A673 (cell line): ENCODE data around the gene ZACN. TPM values are rescaled to one million over a fixed set of nuclear protein-coding genes. Genes with fewer than 3 reads are reported as not detected.
A peak's percentile ranks its signal among the peaks of the same experiment; 100 is the strongest.

ENCODE experiments used
- BruUV-seq: library from RNA; stranded (reverse); fragments of 400-500 nt; replicated peaks from 2 replicates; lab custom pipeline; 2021; lab: Mats Ljungman, UMichigan
- CTCF ChIA-PET: fragments of 300-600 bp; sonication (Branson Sonifier 250); formaldehyde crosslinking; loops from one replicate; lab custom pipeline; 2022; ENCODE audit warnings: antibody characterized with exemption; lab: Charles Lee
- POLR2A ChIA-PET: fragments of 300-600 bp; sonication (Branson Sonifier 250); formaldehyde crosslinking; loops from one replicate; lab custom pipeline; 2022; ENCODE audit warnings: antibody characterized with exemption; ENCODE audit not compliant: low non-redundant PET; lab: Charles Lee
- DNase-seq: peaks from one replicate; pipeline ENCODE4 v3.0.0-alpha.2; 2015; ENCODE audit warnings: low spot score
- H3K27ac ChIP-seq: fragments of 200-600 bp; sonication (generic); 2 replicates; pipeline ENCODE4 v1.5.1; 2016; ENCODE audit warnings: mixed run types, low read depth, mild to moderate bottlenecking, mixed read lengths, antibody characterized with exemption, low read length; ENCODE audit not compliant: poor library complexity, severe bottlenecking
- H3K27me3 ChIP-seq: fragments of 200-600 bp; sonication (generic); replicated peaks from 2 replicates; pipeline ENCODE4 v1.6.1; 2017; ENCODE audit warnings: mixed run types, low read depth, mild to moderate bottlenecking, mixed read lengths, antibody characterized with exemption, low read length; ENCODE audit not compliant: insufficient read depth, poor library complexity
- H3K36me3 ChIP-seq: fragments of 200-600 bp; sonication (generic); 2 replicates; pipeline ENCODE4 v1.6.1; 2016; ENCODE audit warnings: mixed run types, mild to moderate bottlenecking, mixed read lengths, antibody characterized with exemption, low read length; ENCODE audit not compliant: insufficient read depth, poor library complexity, severe bottlenecking
- H3K4me1 ChIP-seq: fragments of 200-600 bp; sonication (generic); 2 replicates; pipeline ENCODE4 v1.6.1; 2017; ENCODE audit warnings: mixed run types, mild to moderate bottlenecking, mixed read lengths, antibody characterized with exemption, low read length; ENCODE audit not compliant: insufficient read depth, poor library complexity, severe bottlenecking
- H3K4me3 ChIP-seq: fragments of 200-600 bp; sonication (generic); 2 replicates; pipeline ENCODE4 v1.5.1; 2016; ENCODE audit warnings: low read depth, mixed run types, mild to moderate bottlenecking, mixed read lengths, low read length; ENCODE audit not compliant: poor library complexity, severe bottlenecking
- H3K9me3 ChIP-seq: fragments of 200-600 bp; sonication (generic); 2 replicates; pipeline ENCODE4 v1.6.1; 2016; ENCODE audit warnings: mixed run types, low read depth, mild to moderate bottlenecking, mixed read lengths, antibody characterized with exemption, low read length; ENCODE audit not compliant: poor library complexity, severe bottlenecking
- EZH2 ChIP-seq: fragments of 200-600 bp; sonication (generic); IDR thresholded peaks from 2 replicates; pipeline ENCODE4 v1.6.1; 2017; ENCODE audit warnings: borderline replicate concordance, low read depth, mild to moderate bottlenecking, mixed read lengths, antibody characterized with exemption, low read length; ENCODE audit not compliant: poor library complexity, severe bottlenecking
- intact Hi-C: fragments of 100-400 bp; cut with micrococcal nuclease; formaldehyde crosslinking; loops from one replicate; pipeline ENCODE4 v1.10.0; 2022; ENCODE audit not compliant: unreplicated experiment
- total RNA-seq: library from RNA; stranded (reverse); gene quantifications from 2 replicates; pipeline ENCODE4 v1.2.3, GENCODE V29; 2021
- TF ChIP-seq, protein P1 (sequence below): fragments of 300-800, 200-600 bp; sonication (generic); conservative IDR thresholded peaks from 2 replicates; pipeline ENCODE4 v1.5.1; 2017; ENCODE audit warnings: low read depth, mild to moderate bottlenecking, antibody characterized with exemption, low read length, moderate library complexity, mixed read lengths

ZACN gene
- total RNA-seq, 1 experiment from 2014 or later: not detected

- Histone ChIP-seq H3K4me3 (peak overlapping the region; percentile 93), H3K36me3 (peaks cover 19% of the 10 kb centered on the region), H3K4me1 (peaks cover 10% of the 10 kb centered on the region), H3K27me3 (no peaks in the 10 kb centered on the region), H3K27ac (peak overlapping the region; percentile 85), H3K9me3 (no peaks in the 10 kb centered on the region)
- TSS peak; percentile 97 for BruUV-seq
- CTCF ChIA-PET: interaction anchor here (0.6 kb wide), 1 partner anchor 41 kb away, joined by 4 read pairs; no protein-coding TSS in a partner anchor
- POLR2A ChIA-PET: no interaction called here
- intact Hi-C loops: no loop called here
- TF ChIP-seq, protein P1, sequence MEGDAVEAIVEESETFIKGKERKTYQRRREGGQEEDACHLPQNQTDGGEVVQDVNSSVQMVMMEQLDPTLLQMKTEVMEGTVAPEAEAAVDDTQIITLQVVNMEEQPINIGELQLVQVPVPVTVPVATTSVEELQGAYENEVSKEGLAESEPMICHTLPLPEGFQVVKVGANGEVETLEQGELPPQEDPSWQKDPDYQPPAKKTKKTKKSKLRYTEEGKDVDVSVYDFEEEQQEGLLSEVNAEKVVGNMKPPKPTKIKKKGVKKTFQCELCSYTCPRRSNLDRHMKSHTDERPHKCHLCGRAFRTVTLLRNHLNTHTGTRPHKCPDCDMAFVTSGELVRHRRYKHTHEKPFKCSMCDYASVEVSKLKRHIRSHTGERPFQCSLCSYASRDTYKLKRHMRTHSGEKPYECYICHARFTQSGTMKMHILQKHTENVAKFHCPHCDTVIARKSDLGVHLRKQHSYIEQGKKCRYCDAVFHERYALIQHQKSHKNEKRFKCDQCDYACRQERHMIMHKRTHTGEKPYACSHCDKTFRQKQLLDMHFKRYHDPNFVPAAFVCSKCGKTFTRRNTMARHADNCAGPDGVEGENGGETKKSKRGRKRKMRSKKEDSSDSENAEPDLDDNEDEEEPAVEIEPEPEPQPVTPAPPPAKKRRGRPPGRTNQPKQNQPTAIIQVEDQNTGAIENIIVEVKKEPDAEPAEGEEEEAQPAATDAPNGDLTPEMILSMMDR: no peak
- no peak for TF ChIP-seq EZH2
- no peak for DNase-seq
Measured at GRCh38 chr17:76104140-76104895, 25.3 kb downstream of the ZACN start.

DNA sequence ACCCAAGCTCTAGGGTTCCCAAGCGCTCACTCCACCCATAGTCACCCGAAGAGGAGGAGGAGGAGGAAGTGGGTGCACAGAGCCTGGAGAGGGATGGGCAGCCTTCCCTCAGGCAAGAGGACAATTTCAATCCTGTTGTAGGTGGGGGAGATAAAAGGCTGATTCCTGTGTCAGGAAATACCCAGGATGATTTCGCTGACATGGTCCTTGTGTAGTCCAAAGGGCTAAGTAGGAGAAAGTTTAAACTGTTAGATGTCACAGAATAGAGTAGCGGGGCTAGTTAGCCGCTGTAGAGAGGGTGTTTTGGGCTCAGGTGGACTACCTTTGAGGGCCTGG lies 25.9 kb downstream of the ZACN start:
- H3K9me3 ChIP-seq: no peaks in the 10 kb centered on the region
- BruUV-seq: no TSS peak
- TF ChIP-seq, protein P1: no peak
- no peak for TF ChIP-seq EZH2
- CTCF ChIA-PET: no interaction called here
- H3K27me3 ChIP-seq: no peaks in the 10 kb centered on the region
- POLR2A ChIA-PET: no interaction called here
- DNase-seq: no peak
- intact Hi-C loops: no loop called here
- H3K36me3 ChIP-seq: peaks cover 14% of the 10 kb centered on the region
- peaks cover 10% of the 10 kb centered on the region for H3K4me1 ChIP-seq
- no peak overlapping the region for H3K27ac ChIP-seq
- H3K4me3 ChIP-seq: no peak overlapping the region

- no peak overlapping the region for H3K4me3 ChIP-seq
- POLR2A ChIA-PET: no interaction called here
- peaks cover 1% of the 10 kb centered on the region for H3K36me3 ChIP-seq
- BruUV-seq: no TSS peak
- H3K9me3 ChIP-seq: no peaks in the 10 kb centered on the region
- DNase-seq: no peak
- TF ChIP-seq, protein P1: no peak
- no peak for TF ChIP-seq EZH2
- H3K27ac ChIP-seq: no peak overlapping the region
- H3K27me3 ChIP-seq: no peaks in the 10 kb centered on the region
- intact Hi-C loops: no loop called here
- H3K4me1 ChIP-seq: peaks cover 10% of the 10 kb centered on the region
- CTCF ChIA-PET: interaction anchor here (0.7 kb wide), 1 partner anchor 101 kb away, joined by 7 read pairs; no protein-coding TSS in a partner anchor
Measured at GRCh38 chr17:76106703-76107102, 27.7 kb downstream of the ZACN start.
